Suprapubic skin (tissue), 4 donors: ENCODE measurements around the gene PHPT1. TPM values are rescaled to one million over a fixed set of nuclear protein-coding genes. Genes with fewer than 3 reads are reported as not detected.
"Not testable (repeated sequence)": the region's sequence is repeated elsewhere in the genome, so short reads cannot be mapped to it uniquely, and the experiment has no call there.

ENCODE experiments used
- DNase-seq, 2 donors: peaks; one replicate each; pipeline ENCODE4 v3.0.0-alpha.2; 2019; ENCODE audit warnings: low spot score in 2 of 2
- H3K27ac ChIP-seq: fragments of 200-600 bp; sonication (generic); one replicate; pipeline ENCODE4 v1.5.1; 2019
- H3K27me3 ChIP-seq: fragments of 200-600 bp; sonication (generic); one replicate; pipeline ENCODE4 v1.5.1; 2019
- H3K36me3 ChIP-seq: fragments of 200-600 bp; sonication (generic); one replicate; pipeline ENCODE4 v1.5.1; 2019
- H3K4me1 ChIP-seq: fragments of 200-600 bp; sonication (generic); one replicate; pipeline ENCODE4 v1.5.1; 2019
- H3K4me3 ChIP-seq: fragments of 200-600 bp; sonication (generic); one replicate; pipeline ENCODE4 v1.5.1; 2019; ENCODE audit warnings: mild to moderate bottlenecking
- H3K9me3 ChIP-seq: fragments of 200-600 bp; sonication (generic); one replicate; pipeline ENCODE4 v1.5.1; 2019
- CTCF ChIP-seq, 2 donors: fragments of 200-600 bp in 1 of 2; fragments of 450-650 bp in 1 of 2; sonication (generic) in 1 of 2; IDR thresholded peaks; one replicate each; pipeline ENCODE4 v1.5.1; 2016 to 2019; ENCODE audit warnings: antibody characterized with exemption in 2 of 2, mild to moderate bottlenecking in 1 of 2, moderate library complexity in 1 of 2
- EP300 ChIP-seq: sonication (generic); formaldehyde crosslinking; IDR thresholded peaks from one replicate; pipeline ENCODE4 v1.6.1; 2017; ENCODE audit warnings: antibody characterized with exemption
- POLR2A ChIP-seq, 2 donors: fragments of 450-650 bp; IDR thresholded peaks; one replicate each; pipeline ENCODE4 v1.6.1; 2017; ENCODE audit warnings: antibody characterized with exemption in 2 of 2, mild to moderate bottlenecking in 2 of 2, moderate library complexity in 2 of 2
- POLR2AphosphoS5 ChIP-seq, 3 donors: sonication (generic); formaldehyde crosslinking; IDR thresholded peaks; one replicate each; pipeline ENCODE4 v1.6.1; 2017; ENCODE audit warnings: antibody characterized with exemption in 3 of 3
- WGBS: methylation state at CpG from one replicate; pipeline ENCODE4 v1.1.5; 2018; 5-methylcytosine and 5-hydroxymethylcytosine counted together
- total RNA-seq, 4 donors: library from RNA; depleted of rRNA; stranded (reverse); fragments of >200 nt; gene quantifications; one replicate each; pipeline ENCODE4 v1.1.0, GENCODE V29; 2016

Gene PHPT1
- total RNA-seq, 4 donors from 2014 or later: 41.9 to 64.2 (median 46.6) TPM

- peak in 1 of 2 donors; percentile 78 for DNase-seq
- TF ChIP-seq CTCF (IDR thresholded peaks at IDR 0.05): peak; percentile 11 to 74
- H3K9me3 ChIP-seq, H3K4me3 ChIP-seq, H3K27ac ChIP-seq, H3K36me3 ChIP-seq: not testable (repeated sequence)
- peaks cover 81% of the 10 kb centered on the region for H3K4me1 ChIP-seq
- WGBS: 0% methylated on average over 1 of the region's 99 CpGs
- H3K27me3 ChIP-seq: peaks cover 40% of the 10 kb centered on the region
Measured at GRCh38 chr9:136843801-136844740, 5.1 kb upstream of the PHPT1 start.

- Histone ChIP-seq H3K36me3 (peaks cover 5% of the 10 kb centered on the region), H3K9me3 (no peaks in the 10 kb centered on the region), H3K27me3 (peaks cover 40% of the 10 kb centered on the region), H3K27ac (no peak overlapping the region), H3K4me3 (no peak overlapping the region), H3K4me1 (peaks cover 86% of the 10 kb centered on the region)
- no peak for TF ChIP-seq CTCF (IDR thresholded peaks at IDR 0.05)
- no peak for TF ChIP-seq POLR2A (IDR thresholded peaks at IDR 0.05)
- no peak for TF ChIP-seq POLR2AphosphoS5 (IDR thresholded peaks at IDR 0.05)
- TF ChIP-seq EP300: no peak
- 23% methylated on average over 26 of the region's 88 CpGs for WGBS
- no peak for DNase-seq
Measured at GRCh38 chr9:136844761-136845464, 4.3 kb upstream of the PHPT1 start.

- no peak for TF ChIP-seq POLR2AphosphoS5 (IDR thresholded peaks at IDR 0.05)
- TF ChIP-seq EP300: no peak
- TF ChIP-seq CTCF (IDR thresholded peaks at IDR 0.05): no peak
- TF ChIP-seq POLR2A (IDR thresholded peaks at IDR 0.05): no peak
- Histone ChIP-seq H3K36me3 (no peaks in the 10 kb centered on the region), H3K9me3 (no peaks in the 10 kb centered on the region), H3K27ac (no peak overlapping the region), H3K4me1 (peaks cover 89% of the 10 kb centered on the region), H3K4me3 (no peak overlapping the region), H3K27me3 (peaks cover 40% of the 10 kb centered on the region)
- no peak for DNase-seq
- WGBS: no CpG with 5 or more reads among the region's 102 CpGs
Measured at GRCh38 chr9:136845465-136846260, 3.5 kb upstream of the PHPT1 start.

GRCh38 chr9:136846376-136847087, 2.7 kb upstream of the PHPT1 start:
- WGBS: 0% methylated on average over 7 of the region's 98 CpGs
- H3K4me3 ChIP-seq: peak overlapping the region; percentile 72
- H3K27me3 ChIP-seq: peaks cover 40% of the 10 kb centered on the region
- no peak for TF ChIP-seq POLR2AphosphoS5 (IDR thresholded peaks at IDR 0.05)
- peaks cover 82% of the 10 kb centered on the region for H3K4me1 ChIP-seq
- no peak overlapping the region for H3K27ac ChIP-seq
- H3K36me3 ChIP-seq: peaks cover 5% of the 10 kb centered on the region
- H3K9me3 ChIP-seq: no peaks in the 10 kb centered on the region
- DNase-seq: no peak

GRCh38 chr9:136847088-136847825, 2.0 kb upstream of the PHPT1 start:
- Histone ChIP-seq H3K4me3 (peak overlapping the region; percentile 72), H3K27me3 (peaks cover 40% of the 10 kb centered on the region), H3K27ac (no peak overlapping the region), H3K9me3 (no peaks in the 10 kb centered on the region), H3K36me3 (peaks cover 5% of the 10 kb centered on the region), H3K4me1 (peaks cover 74% of the 10 kb centered on the region)
- WGBS: under 1% methylated on average over 22 of the region's 75 CpGs
- TF ChIP-seq EP300 (no peak), POLR2AphosphoS5 (IDR thresholded peaks at IDR 0.05) (no peak), CTCF (IDR thresholded peaks at IDR 0.05) (no peak), POLR2A (IDR thresholded peaks at IDR 0.05) (no peak)
- DNase-seq: peak in 1 of 2 donors; percentile 81
